HepG2 (cell line): ENCODE data around the gene ISCA1. TPM values are rescaled to one million over a fixed set of nuclear protein-coding genes. Genes with fewer than 3 reads are reported as not detected.
A peak's percentile ranks its signal among the peaks of the same experiment; 100 is the strongest.

Experiments
- AHDC1 ChIP-seq: sonication (generic); formaldehyde crosslinking; IDR thresholded peaks from 2 replicates; pipeline ENCODE4 v1.5.1; 2020; ENCODE audit warnings: mild to moderate bottlenecking, missing genetic modification reagents, borderline replicate concordance
- ARID4A ChIP-seq: sonication (generic); formaldehyde crosslinking; IDR thresholded peaks from 2 replicates; pipeline ENCODE4 v1.5.0; 2020; ENCODE audit warnings: mild to moderate bottlenecking, missing genetic modification reagents, borderline replicate concordance
- ETS1 ChIP-seq: sonication (generic); formaldehyde crosslinking; IDR thresholded peaks from 2 replicates; pipeline ENCODE4 v1.4.0; 2020; ENCODE audit warnings: missing genetic modification reagents
- GABPA ChIP-seq, 2 experiments: IDR thresholded peaks; 2 replicates each; pipeline ENCODE4 v1.6.1; 2011 to 2016; ENCODE audit warnings: low read depth in 2 of 2, low read length in 1 of 2, missing biosample characterization in 1 of 2, missing genetic modification characterization in 1 of 2
- KDM1A ChIP-seq: IDR thresholded peaks from 2 replicates; pipeline ENCODE4 v1.6.1; 2016; ENCODE audit warnings: missing compliant biosample characterization
- MAFF ChIP-seq: IDR thresholded peaks from 2 replicates; pipeline ENCODE4 v1.6.1; 2011; ENCODE audit warnings: low read depth, low read length, improper control_type of control experiment
- MATR3 ChIP-seq: sonication (generic); formaldehyde crosslinking; IDR thresholded peaks from 2 replicates; pipeline ENCODE4 v1.4.0; 2020; ENCODE audit warnings: missing genetic modification reagents
- POLR2AphosphoS5 ChIP-seq: IDR thresholded peaks from 2 replicates; pipeline ENCODE4 v1.6.1; 2012; ENCODE audit warnings: low read depth, low read length
- POLR2G ChIP-seq: fragments of 200-400 bp; formaldehyde crosslinking; IDR thresholded peaks from 2 replicates; pipeline ENCODE4 v1.6.1; 2018; ENCODE audit warnings: mild to moderate bottlenecking, low read depth, low read length, moderate library complexity
- RAD21 ChIP-seq: fragments of 450-650 bp; formaldehyde crosslinking; IDR thresholded peaks from 2 replicates; pipeline ENCODE4 v1.5.0; 2020; ENCODE audit warnings: mild to moderate bottlenecking
- SALL1 ChIP-seq: sonication (generic); formaldehyde crosslinking; IDR thresholded peaks from 2 replicates; pipeline ENCODE4 v1.8.0; 2022; ENCODE audit warnings: mild to moderate bottlenecking, missing genetic modification reagents
- STAG1 ChIP-seq: sonication (generic); formaldehyde crosslinking; IDR thresholded peaks from 2 replicates; pipeline ENCODE4 v1.4.0; 2020; ENCODE audit warnings: missing genetic modification reagents
- TEAD2 ChIP-seq: sonication (generic); formaldehyde crosslinking; IDR thresholded peaks from 2 replicates; pipeline ENCODE4 v1.9.0; 2021; ENCODE audit warnings: missing genetic modification reagents
- UBTF ChIP-seq: sonication (generic); formaldehyde crosslinking; IDR thresholded peaks from 2 replicates; pipeline ENCODE4 v1.4.0; 2020; ENCODE audit warnings: mild to moderate bottlenecking, missing genetic modification reagents
- XRCC5 ChIP-seq: fragments of 200-400 bp; formaldehyde crosslinking; optimal IDR thresholded peaks from 2 replicates; pipeline ENCODE3; 2017; ENCODE audit warnings: mild to moderate bottlenecking, low read length
- ZFY ChIP-seq: sonication (generic); formaldehyde crosslinking; IDR thresholded peaks from 2 replicates; pipeline ENCODE4 v1.4.0; 2020; ENCODE audit warnings: missing genetic modification reagents
- ZNF292 ChIP-seq: sonication (generic); formaldehyde crosslinking; IDR thresholded peaks from 2 replicates; pipeline ENCODE4 v1.8.1; 2022; ENCODE audit warnings: mild to moderate bottlenecking, low read depth, missing genetic modification reagents, borderline replicate concordance
- polyA plus RNA-seq, 8 experiments: library from polyadenylated mRNA; depleted of rRNA in 3 of 8; stranded (reverse) in 7 of 8; unstranded in 1 of 8; fragments of >200 nt; fragmentation: Illumina TruSeq in 4 of 8; extraction: Trizol in 4 of 8; gene quantifications; 2 replicates each; pipeline versions ENCODE4 v1.2.1 to v1.2.3, GENCODE V29; 2011 to 2016; ENCODE audit warnings: low read depth in 4 of 8, missing spikeins in 1 of 8, mixed read lengths in 1 of 8; ENCODE audit not compliant: insufficient read depth in 1 of 8
- total RNA-seq, 5 experiments: library from RNA; depleted of rRNA; stranded (reverse); fragments of >200 nt; fragmentation: Illumina TruSeq; extraction: Trizol; gene quantifications; 2 replicates each; pipeline ENCODE4 v1.2.3, GENCODE V29; 2016; ENCODE audit warnings: low read depth in 1 of 5

ISCA1 gene
- total and polyA plus RNA-seq, 2 of the 13 experiments (the other 11 are each of a cell fraction or from before 2014, with no cell fraction given), result 29.2 to 40.9 TPM

GRCh38 chr9:86246752-86247161, 35.6 kb downstream of the ISCA1 start (continued):
- TF ChIP-seq STAG1 (CRISPR knock-in tag) (peak; percentile 68), AHDC1 (0 out of 2 replicates have a peak, but pooled peaks have one; percentile 16), TEAD2 (no peak), XRCC5 (peak; percentile 49), MAFF (no peak), ETS1 (CRISPR knock-in tag) (no peak), ARID4A (no peak), POLR2G (no peak), RAD21 (CRISPR knock-in tag) (peak; percentile 63), ZFY (CRISPR knock-in tag) (no peak), SALL1 (CRISPR knock-in tag) (peak; percentile 54), POLR2AphosphoS5 (no peak), MATR3 (CRISPR knock-in tag) (no peak), UBTF (CRISPR knock-in tag) (peak; percentile 56), KDM1A (CRISPR knock-in tag) (no peak), GABPA (IDR thresholded peaks at IDR 0.05; ENCODE audit: low read depth, low read length) (no peak), GABPA (CRISPR knock-in tag; IDR thresholded peaks at IDR 0.05; ENCODE audit: low read depth) (0 out of 2 replicates have a peak, but pooled peaks have one; percentile 22), ZNF292 (CRISPR knock-in tag) (peak; percentile 59; the same call in 1 of the 2 replicates)
